ENCODE measurements around the gene IDH3B.

The IDH3B gene

GRCh38 chr20:2663887-2664719, at the start of gene IDH3B:
Gene IDH3B (minus strand): TSS chr20:2664216. CDS start chr20:2664188, 28 bp downstream.
- in situ Hi-C loops (cut with MboI; ENCODE audit: low pct_unique_long_range_greater_than_20kb, low sequenced_read_pairs, unreplicated experiment): no loop called here
- peak; percentile 89 for DNase-seq (ENCODE audit: low spot score)
- no peak for TF ChIP-seq CTCF (IDR thresholded peaks at IDR 0.05; ENCODE audit: extremely low read depth, insufficient read depth, missing control alignments)

GRCh38 chr20:2713285-2713684, 49.3 kb upstream of the IDH3B start:
- TF ChIP-seq CTCF (IDR thresholded peaks at IDR 0.05; ENCODE audit: extremely low read depth, insufficient read depth, missing control alignments): peak; percentile 41
- in situ Hi-C loops (cut with MboI; ENCODE audit: low pct_unique_long_range_greater_than_20kb, low sequenced_read_pairs, unreplicated experiment): no loop called here
- no peak for DNase-seq (ENCODE audit: low spot score)

GRCh38 chr20:2709205-2709981, 45.4 kb upstream of the IDH3B start:
- TF ChIP-seq CTCF (IDR thresholded peaks at IDR 0.05; ENCODE audit: extremely low read depth, insufficient read depth, missing control alignments): no peak
- no peak for DNase-seq (ENCODE audit: low spot score)
- in situ Hi-C loops (cut with MboI; ENCODE audit: low pct_unique_long_range_greater_than_20kb, low sequenced_read_pairs, unreplicated experiment): no loop called here

GRCh38 chr20:2708665-2709064, 44.6 kb upstream of the IDH3B start:
- TF ChIP-seq CTCF (IDR thresholded peaks at IDR 0.05; ENCODE audit: extremely low read depth, insufficient read depth, missing control alignments): no peak
- no peak for DNase-seq (ENCODE audit: low spot score)
- in situ Hi-C loops (cut with MboI; ENCODE audit: low pct_unique_long_range_greater_than_20kb, low sequenced_read_pairs, unreplicated experiment): no loop called here

GRCh38 chr20:2708073-2708415, 44.0 kb upstream of the IDH3B start:
- no peak for DNase-seq (ENCODE audit: low spot score)
- TF ChIP-seq CTCF (IDR thresholded peaks at IDR 0.05; ENCODE audit: extremely low read depth, insufficient read depth, missing control alignments): no peak
- in situ Hi-C loops (cut with MboI; ENCODE audit: low pct_unique_long_range_greater_than_20kb, low sequenced_read_pairs, unreplicated experiment): no loop called here

GRCh38 chr20:2707353-2708072, 43.5 kb upstream of the IDH3B start:
- no peak for TF ChIP-seq CTCF (IDR thresholded peaks at IDR 0.05; ENCODE audit: extremely low read depth, insufficient read depth, missing control alignments)
- no peak for DNase-seq (ENCODE audit: low spot score)
- in situ Hi-C loops (cut with MboI; ENCODE audit: low pct_unique_long_range_greater_than_20kb, low sequenced_read_pairs, unreplicated experiment): no loop called here
